ENCODE data around the gene CMTM4. TPM values are rescaled to one million over a fixed set of nuclear protein-coding genes. Genes with fewer than 3 reads are reported as not detected.

The CMTM4 gene
- total and polyA plus RNA-seq, 2 of the 8 experiments (the other 6 are each of a cell fraction or from before 2014, with no cell fraction given) = 35.3 to 51.7 TPM

DNA sequence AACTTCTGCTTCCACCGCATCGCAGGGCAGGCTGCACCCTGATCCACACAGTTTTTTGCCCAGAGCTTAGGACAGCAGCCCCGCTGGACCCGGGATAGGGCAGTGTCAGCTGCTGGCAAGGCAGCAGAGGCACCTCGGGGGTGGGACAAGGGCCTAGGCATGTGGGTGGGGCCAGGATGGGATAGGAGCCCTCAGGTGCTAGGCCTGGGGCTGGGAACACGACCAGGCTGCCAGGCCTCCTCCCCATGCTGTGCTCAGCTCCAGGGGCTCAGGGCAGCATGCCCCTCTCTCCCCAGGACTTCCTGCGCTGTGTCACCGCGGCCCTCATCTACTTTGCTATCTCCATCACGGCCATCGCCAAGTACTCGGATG lies 87.4 kb downstream of the CMTM4 start (continued):
- TF ChIP-seq ATF2 (IDR thresholded peaks at IDR 0.05; ENCODE audit: low read length) = no peak
- no peak for TF ChIP-seq TAF7 (optimal IDR thresholded peaks at IDR 0.05; ENCODE audit: borderline replicate concordance, low read depth, low read length)
- TF ChIP-seq USF2 (IDR thresholded peaks at IDR 0.05; ENCODE audit: low read length) = no peak
- no peak for TF ChIP-seq CTCF (IDR thresholded peaks at IDR 0.05; ENCODE audit: control extremely low read depth in 1 of 3, insufficient read depth in 1 of 3, low read depth in 1 of 3, low read length in 3 of 3)
- no peak for TF ChIP-seq KDM1A (IDR thresholded peaks at IDR 0.05; ENCODE audit: borderline replicate concordance, low read length)
- no peak for TF ChIP-seq EZH2 (IDR thresholded peaks at IDR 0.05; ENCODE audit: low read depth, low read length, severe bottlenecking)

Data from H1 (cell line).